H9 (cell line): ENCODE data around the gene RAB11FIP4. TPM values are rescaled to one million over a fixed set of nuclear protein-coding genes. Genes with fewer than 3 reads are reported as not detected.

Experiments used
- DNase-seq: peaks from one replicate; pipeline ENCODE4 v3.0.0-alpha.2; 2017
- H2AFZ ChIP-seq: one replicate; pipeline ENCODE4 v1.6.1; 2013; ENCODE audit warnings: mild to moderate bottlenecking, low read length, control low read depth, moderate library complexity
- H2AK5ac ChIP-seq: 2 replicates; pipeline ENCODE4 v1.6.1; 2013; ENCODE audit warnings: low read length, control low read depth, mixed read lengths; ENCODE audit not compliant: insufficient read length
- H2BK120ac ChIP-seq: one replicate; pipeline ENCODE4 v1.6.1; 2013; ENCODE audit warnings: low read depth, mild to moderate bottlenecking, low read length, control low read depth, inconsistent platforms; ENCODE audit not compliant: poor library complexity, severe bottlenecking
- H2BK12ac ChIP-seq: 2 replicates; pipeline ENCODE4 v1.6.1; 2013; ENCODE audit warnings: low read length, control low read depth, mixed read lengths, low read depth; ENCODE audit not compliant: insufficient read length
- H2BK15ac ChIP-seq: 2 replicates; pipeline ENCODE4 v1.6.1; 2013; ENCODE audit warnings: low read depth, low read length, control low read depth
- H2BK20ac ChIP-seq: one replicate; pipeline ENCODE4 v1.6.1; 2013; ENCODE audit warnings: low read depth, mild to moderate bottlenecking, low read length, control low read depth, inconsistent platforms; ENCODE audit not compliant: poor library complexity, severe bottlenecking
- H2BK5ac ChIP-seq: 2 replicates; pipeline ENCODE4 v1.6.1; 2013; ENCODE audit warnings: low read length, control low read depth, mixed read lengths; ENCODE audit not compliant: insufficient read length
- H3K14ac ChIP-seq: 2 replicates; pipeline ENCODE4 v1.6.1; 2013; ENCODE audit warnings: low read length, control low read depth; ENCODE audit not compliant: insufficient read depth
- H3K18ac ChIP-seq: 2 replicates; pipeline ENCODE4 v1.6.1; 2013; ENCODE audit warnings: low read depth, mild to moderate bottlenecking, mixed read lengths, low read length, control low read depth; ENCODE audit not compliant: insufficient read length
- H3K23ac ChIP-seq: 2 replicates; pipeline ENCODE4 v1.6.1; 2013; ENCODE audit warnings: low read length, control low read depth, mixed read lengths, low read depth; ENCODE audit not compliant: insufficient read length
- H3K23me2 ChIP-seq: 2 replicates; pipeline ENCODE4 v1.6.1; 2013; ENCODE audit warnings: low read depth, mild to moderate bottlenecking, mixed read lengths, low read length, control low read depth; ENCODE audit not compliant: insufficient read length, poor library complexity, severe bottlenecking
- H3K27ac ChIP-seq: 2 replicates; pipeline ENCODE4 v1.5.1; 2013; ENCODE audit warnings: low read length, control low read depth, mixed read lengths, low read depth; ENCODE audit not compliant: insufficient read length
- H3K27me3 ChIP-seq: 2 replicates; pipeline ENCODE4 v1.6.1; 2013; ENCODE audit warnings: low read length, control low read depth, inconsistent platforms; ENCODE audit not compliant: insufficient read depth
- H3K4ac ChIP-seq: 2 replicates; pipeline ENCODE4 v1.6.1; 2013; ENCODE audit warnings: low read depth, mild to moderate bottlenecking, control low read depth, inconsistent platforms, low read length, moderate library complexity
- H3K4me1 ChIP-seq: 2 replicates; pipeline ENCODE4 v1.6.1; 2013; ENCODE audit warnings: low read length, control low read depth, inconsistent platforms; ENCODE audit not compliant: insufficient read depth
- H3K4me2 ChIP-seq: 2 replicates; pipeline ENCODE4 v1.6.1; 2013; ENCODE audit warnings: low read length, control low read depth, mixed read lengths; ENCODE audit not compliant: insufficient read length, insufficient read depth
- H3K56ac ChIP-seq: 2 replicates; pipeline ENCODE4 v1.6.1; 2013; ENCODE audit warnings: low read depth, mild to moderate bottlenecking, mixed read lengths, low read length, control low read depth; ENCODE audit not compliant: insufficient read length
- H3K79me1 ChIP-seq: 2 replicates; pipeline ENCODE4 v1.6.1; 2013; ENCODE audit warnings: low read depth, mild to moderate bottlenecking, moderate library complexity, low read length, control low read depth, inconsistent platforms; ENCODE audit not compliant: insufficient read depth, poor library complexity, severe bottlenecking
- H3K79me2 ChIP-seq: 2 replicates; pipeline ENCODE4 v1.6.1; 2013; ENCODE audit warnings: low read length, control low read depth, inconsistent platforms; ENCODE audit not compliant: insufficient read depth
- H3K9ac ChIP-seq: 2 replicates; pipeline ENCODE4 v1.6.1; 2013; ENCODE audit warnings: low read length, control low read depth, mixed read lengths; ENCODE audit not compliant: insufficient read length; ENCODE audit errors: extremely low read depth
- H3K9me3 ChIP-seq: one replicate; pipeline ENCODE4 v1.6.1; 2013; ENCODE audit warnings: low read depth, low read length, inconsistent platforms; ENCODE audit not compliant: control insufficient read depth
- H3T11ph ChIP-seq: one replicate; pipeline ENCODE4 v1.6.1; 2013; ENCODE audit warnings: mild to moderate bottlenecking, low read length, control low read depth, inconsistent platforms
- H4K20me1 ChIP-seq: one replicate; pipeline ENCODE4 v1.6.1; 2013; ENCODE audit not compliant: control insufficient read depth, insufficient read length, insufficient read depth
- H4K5ac ChIP-seq: 2 replicates; pipeline ENCODE4 v1.6.1; 2013; ENCODE audit warnings: low read depth, mild to moderate bottlenecking, mixed read lengths, low read length, control low read depth; ENCODE audit not compliant: insufficient read length
- H4K8ac ChIP-seq: replicated peaks from 2 replicates; pipeline ENCODE4 v1.6.1; 2013; ENCODE audit warnings: low read length, control low read depth, mixed read lengths, low read depth; ENCODE audit not compliant: insufficient read length
- H4K91ac ChIP-seq: 2 replicates; pipeline ENCODE4 v1.6.1; 2013; ENCODE audit warnings: low read depth, mild to moderate bottlenecking, moderate library complexity, mixed read lengths, low read length, control low read depth; ENCODE audit not compliant: insufficient read length
- H3K27ac Mint-ChIP-seq, 3 experiments: 2 replicates in 2 of 3; 3 replicates in 1 of 3; pipeline ENCODE4 v1.8.0; 2020 to 2021; ENCODE audit warnings: mixed read lengths in 3 of 3, mild to moderate bottlenecking in 1 of 3, moderate library complexity in 1 of 3
- H3K27me3 Mint-ChIP-seq: 2 replicates; pipeline ENCODE4 v1.8.0; 2021; ENCODE audit warnings: low read depth, mild to moderate bottlenecking, moderate library complexity, mixed read lengths
- H3K36me3 Mint-ChIP-seq, 3 experiments: 2 replicates in 2 of 3; 3 replicates in 1 of 3; pipeline ENCODE4 v1.8.0; 2020 to 2021; ENCODE audit warnings: low read depth in 3 of 3, mixed read lengths in 3 of 3; ENCODE audit not compliant: insufficient read depth in 1 of 3
- H3K4me1 Mint-ChIP-seq, 2 experiments: 2 replicates each; pipeline ENCODE4 v1.8.0; 2020; ENCODE audit warnings: mixed read lengths in 2 of 2
- H3K4me3 Mint-ChIP-seq, 2 experiments: 2 replicates in 1 of 2; 3 replicates in 1 of 2; pipeline ENCODE4 v1.8.0; 2020 to 2021; ENCODE audit warnings: mild to moderate bottlenecking in 2 of 2, mixed read lengths in 2 of 2, moderate library complexity in 1 of 2
- H3K9me3 Mint-ChIP-seq, 2 experiments: 2 replicates in 1 of 2; 3 replicates in 1 of 2; pipeline ENCODE4 v1.8.0; 2020; ENCODE audit warnings: mild to moderate bottlenecking in 2 of 2, mixed read lengths in 2 of 2, moderate library complexity in 1 of 2
- WGBS: extraction: QIAGEN DNeasy Blood & Tissue Kit; methylation state at CpG from one replicate; pipeline ENCODE4 v1.1.7; 2013; ENCODE audit warnings: missing lambda C conversion rate, low lambda C conversion rate, mixed read lengths; ENCODE audit not compliant: insufficient read length; ENCODE audit errors: extremely low coverage; 5-methylcytosine and 5-hydroxymethylcytosine counted together
- total RNA-seq: library from RNA; stranded (reverse); gene quantifications from 2 replicates; pipeline ENCODE4 v1.2.1, GENCODE V29; 2021
- TF ChIP-seq, protein P1 (sequence below): fragments of 200-600 bp; sonication (generic); conservative IDR thresholded peaks from 3 replicates; pipeline ENCODE4 v1.8.0; 2021; ENCODE audit warnings: antibody characterized with exemption, mild to moderate bottlenecking

The RAB11FIP4 gene
- total RNA-seq, 1 experiment from 2014 or later: 25.7 TPM

DNA sequence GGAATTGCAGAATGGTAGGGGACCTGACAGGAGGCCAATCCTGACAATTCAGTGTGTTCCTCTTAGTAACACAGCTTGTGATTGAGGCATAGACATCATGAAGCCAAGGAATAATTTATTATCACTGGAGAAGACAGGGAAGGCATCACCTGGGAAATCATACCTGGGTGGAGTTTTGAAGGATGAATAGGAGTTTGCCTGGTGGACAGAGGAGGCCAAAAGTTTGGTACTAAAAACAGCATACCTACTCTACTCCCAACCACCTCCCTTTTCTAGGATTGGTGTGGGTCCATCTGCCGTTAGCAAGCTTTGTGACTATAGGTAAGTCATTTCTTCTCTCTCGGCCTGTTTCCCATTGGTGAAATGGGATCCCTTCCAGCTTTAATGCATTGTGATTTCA lies 88.0 kb downstream of the RAB11FIP4 start:
- Histone ChIP-seq H2BK15ac (no peak overlapping the region), H4K5ac (no peak overlapping the region), H4K20me1 (no peaks in the 10 kb centered on the region), H3K18ac (no peak overlapping the region), H3K56ac (no peak overlapping the region), H3K9me3 (no peaks in the 10 kb centered on the region), H3K23ac (no peak overlapping the region), H3K27me3 (no peaks in the 10 kb centered on the region), H3T11ph (no peak overlapping the region), H2AFZ (no peak overlapping the region), H4K91ac (no peak overlapping the region), H3K4me2 (no peak overlapping the region), H3K79me1 (no peaks in the 10 kb centered on the region), H3K4ac (no peak overlapping the region), H3K27ac (no peak overlapping the region), H2BK120ac (no peak overlapping the region), H3K9ac (no peak overlapping the region), H3K23me2 (no peaks in the 10 kb centered on the region), H2AK5ac (no peak overlapping the region), H2BK20ac (no peak overlapping the region), H3K79me2 (no peaks in the 10 kb centered on the region), H2BK5ac (no peak overlapping the region), H2BK12ac (no peak overlapping the region), H4K8ac (no peak overlapping the region), H3K14ac (no peak overlapping the region), H3K4me1 (no peaks in the 10 kb centered on the region)
- Mint-ChIP-seq H3K4me3 (no peak overlapping the region), H3K9me3 (no peaks in the 10 kb centered on the region), H3K27me3 (no peaks in the 10 kb centered on the region; the same call in none of the 2 replicates), H3K4me1 (peaks cover 8 to 31% of the 10 kb centered on the region in 2 experiments), H3K27ac (no peak overlapping the region), H3K36me3 (no peaks in the 10 kb centered on the region)
- TF ChIP-seq, protein P1, sequence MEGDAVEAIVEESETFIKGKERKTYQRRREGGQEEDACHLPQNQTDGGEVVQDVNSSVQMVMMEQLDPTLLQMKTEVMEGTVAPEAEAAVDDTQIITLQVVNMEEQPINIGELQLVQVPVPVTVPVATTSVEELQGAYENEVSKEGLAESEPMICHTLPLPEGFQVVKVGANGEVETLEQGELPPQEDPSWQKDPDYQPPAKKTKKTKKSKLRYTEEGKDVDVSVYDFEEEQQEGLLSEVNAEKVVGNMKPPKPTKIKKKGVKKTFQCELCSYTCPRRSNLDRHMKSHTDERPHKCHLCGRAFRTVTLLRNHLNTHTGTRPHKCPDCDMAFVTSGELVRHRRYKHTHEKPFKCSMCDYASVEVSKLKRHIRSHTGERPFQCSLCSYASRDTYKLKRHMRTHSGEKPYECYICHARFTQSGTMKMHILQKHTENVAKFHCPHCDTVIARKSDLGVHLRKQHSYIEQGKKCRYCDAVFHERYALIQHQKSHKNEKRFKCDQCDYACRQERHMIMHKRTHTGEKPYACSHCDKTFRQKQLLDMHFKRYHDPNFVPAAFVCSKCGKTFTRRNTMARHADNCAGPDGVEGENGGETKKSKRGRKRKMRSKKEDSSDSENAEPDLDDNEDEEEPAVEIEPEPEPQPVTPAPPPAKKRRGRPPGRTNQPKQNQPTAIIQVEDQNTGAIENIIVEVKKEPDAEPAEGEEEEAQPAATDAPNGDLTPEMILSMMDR: no peak
- DNase-seq: no peak
- whole genome bisulfite sequencing: no CpG with 5 or more reads among the region's 2 CpGs
